ENCODE measurements around the gene PPIL6. TPM values are rescaled to one million over a fixed set of nuclear protein-coding genes. Genes with fewer than 3 reads are reported as not detected.
"Not testable (repeated sequence)": the region's sequence is repeated elsewhere in the genome, so short reads cannot be mapped to it uniquely, and the experiment has no call there.

The PPIL6 gene
- total RNA-seq, 2 donors from 2014 or later, result not detected

- DNase-seq (ENCODE audit: low spot score in 2 of 2) (no peak), ATAC-seq (peak; percentile 53 to 66)
- Mint-ChIP-seq H3K27ac (peak overlapping the region; percentile 22 to 71), H3K9me3 (no peaks in the 10 kb centered on the region), H3K36me3 (peaks cover 40 to 64% of the 10 kb centered on the region in 2 donors)
Observed at GRCh38 chr6:109472132-109472995, 31.9 kb upstream of the PPIL6 start.

DNA sequence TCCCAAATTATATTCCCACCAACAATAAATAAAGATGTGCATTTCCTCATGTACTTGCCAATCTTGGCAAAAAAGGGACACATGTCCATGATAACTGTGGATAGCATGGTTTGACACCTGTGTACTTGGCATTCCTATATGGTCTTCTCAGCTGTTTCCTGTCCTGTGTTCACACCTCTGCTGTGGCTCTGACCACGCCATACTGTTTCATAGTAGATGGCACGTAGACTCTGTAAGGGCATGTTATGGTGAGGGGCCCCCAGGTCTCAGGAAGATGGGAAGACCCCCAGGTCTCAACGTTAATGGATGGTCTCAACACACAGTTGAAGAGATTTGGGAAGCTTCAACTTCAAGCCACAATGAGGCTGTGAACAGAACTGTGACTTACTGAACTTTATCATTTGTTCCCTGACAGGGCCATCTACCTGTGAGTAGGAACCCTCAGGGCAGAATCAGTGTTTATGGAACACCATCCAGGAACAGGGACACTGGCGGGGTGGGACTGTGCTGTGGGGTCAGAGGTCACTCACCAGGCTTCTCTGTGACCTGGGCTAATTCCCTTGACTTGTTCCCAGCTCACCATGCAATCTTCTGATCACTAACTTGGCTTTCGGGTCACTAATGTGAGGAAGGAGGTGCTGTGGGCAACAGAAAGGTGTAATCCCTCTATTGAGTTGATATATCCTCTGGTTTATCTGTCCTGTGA, 30.8 kb upstream of the PPIL6 start:
- DNase-seq (ENCODE audit: low spot score in 2 of 2), result no peak
- peak overlapping the region in 1 of 2 donors; percentile 71 for H3K27ac Mint-ChIP-seq
- H3K9me3 Mint-ChIP-seq, result no peaks in the 10 kb centered on the region
- ATAC-seq, result no peak
- H3K36me3 Mint-ChIP-seq, result peaks cover 36 to 66% of the 10 kb centered on the region in 2 donors

GRCh38 chr6:109469591-109470189, 29.3 kb upstream of the PPIL6 start:
- H3K36me3 Mint-ChIP-seq, result peaks cover 35 to 65% of the 10 kb centered on the region in 2 donors
- H3K9me3 Mint-ChIP-seq, result no peaks in the 10 kb centered on the region
- peak overlapping the region; percentile 52 to 84 for H3K27ac Mint-ChIP-seq

GRCh38 chr6:109467696-109468095, 27.3 kb upstream of the PPIL6 start:
- no peak overlapping the region for H3K27ac Mint-ChIP-seq
- H3K9me3 Mint-ChIP-seq, result no peaks in the 10 kb centered on the region
- no peak for DNase-seq (ENCODE audit: low spot score in 2 of 2)
- peaks cover 26 to 68% of the 10 kb centered on the region in 2 donors for H3K36me3 Mint-ChIP-seq
- no peak for ATAC-seq

More at GRCh38 chr6:109469591-109470189, 29.3 kb upstream of the PPIL6 start:
- ATAC-seq (no peak), DNase-seq (ENCODE audit: low spot score in 2 of 2) (no peak)

- no peak for ATAC-seq
- H3K9me3 Mint-ChIP-seq, result peaks cover 5 to 6% of the 10 kb centered on the region in 2 donors
- no peak for DNase-seq (ENCODE audit: low spot score in 2 of 2)
- peak overlapping the region; percentile 27 to 69 for H3K27ac Mint-ChIP-seq
- peaks cover 29 to 68% of the 10 kb centered on the region in 2 donors for H3K36me3 Mint-ChIP-seq
Observed at GRCh38 chr6:109466212-109466923, 25.9 kb upstream of the PPIL6 start.

- DNase-seq (ENCODE audit: low spot score in 2 of 2) (no peak), ATAC-seq (no peak)
- peak overlapping the region; percentile 27 to 61 for H3K27ac Mint-ChIP-seq
- H3K9me3 Mint-ChIP-seq, result peaks cover 5 to 6% of the 10 kb centered on the region in 2 donors
- H3K36me3 Mint-ChIP-seq, result peaks cover 24 to 68% of the 10 kb centered on the region in 2 donors
Observed at GRCh38 chr6:109465772-109466171, 25.3 kb upstream of the PPIL6 start.

DNA sequence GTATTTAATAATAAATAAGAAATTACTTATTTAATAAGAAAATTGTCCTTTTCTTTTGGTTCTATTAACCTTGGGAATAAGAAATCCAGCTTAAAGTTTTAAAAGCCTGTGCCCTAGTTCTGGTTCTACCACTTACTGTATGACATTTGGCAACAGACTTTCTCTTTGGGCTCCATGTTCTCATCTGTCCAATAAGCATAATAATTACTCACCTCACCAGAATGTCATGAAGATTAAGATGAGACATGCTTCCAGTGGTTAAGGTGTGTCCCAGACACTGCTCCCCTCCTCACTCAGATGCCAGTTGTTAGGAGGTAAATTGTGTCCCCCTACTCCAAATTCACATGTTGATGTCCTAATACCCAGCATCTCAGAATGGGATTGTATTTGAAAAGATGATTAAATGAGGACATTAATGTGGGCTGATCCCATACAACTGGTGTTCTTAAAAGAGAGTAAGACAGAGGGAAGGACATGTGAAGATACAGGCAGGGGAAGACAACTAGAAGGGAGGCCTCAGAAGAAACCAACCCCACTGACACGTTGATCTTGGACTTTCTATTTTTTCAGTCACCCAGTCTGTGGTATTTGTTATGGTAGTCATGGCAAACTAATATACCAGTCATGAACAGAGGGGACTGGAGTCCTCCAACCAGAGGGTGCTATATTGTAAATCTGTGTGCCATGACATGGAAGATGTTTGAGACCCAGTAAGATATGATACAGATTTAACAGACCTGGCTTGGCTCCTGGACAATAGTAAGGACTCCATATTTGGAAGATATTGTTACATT, 21.5 kb upstream of the PPIL6 start:
- DNase-seq (ENCODE audit: low spot score in 2 of 2), result no peak
- Mint-ChIP-seq H3K27ac (peak overlapping the region in 1 of 2 donors; percentile 49), H3K36me3 (peaks cover 20 to 43% of the 10 kb centered on the region in 2 donors), H3K9me3 (peaks cover 5 to 6% of the 10 kb centered on the region in 2 donors)
- ATAC-seq, result peak in 1 of 2 donors; percentile 13

DNA sequence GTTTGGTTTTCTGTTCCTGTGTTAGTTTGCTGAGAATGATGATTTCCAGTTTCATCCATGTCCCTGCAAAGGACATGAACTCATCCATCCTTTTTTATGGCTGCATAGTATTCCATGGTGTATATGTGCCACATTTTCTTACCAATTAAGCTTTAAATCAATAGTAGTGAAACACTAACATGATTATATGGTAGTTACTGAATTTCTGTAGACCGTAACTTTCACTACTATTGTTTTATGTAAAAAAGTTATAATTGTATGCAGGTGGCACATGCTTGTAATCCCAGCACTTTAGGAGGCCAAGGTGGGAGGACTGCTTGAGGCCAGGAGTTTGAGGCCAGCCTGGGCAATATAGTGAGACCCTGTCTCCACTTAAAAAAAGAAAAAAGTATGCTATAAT, 20.8 kb upstream of the PPIL6 start:
- not testable (repeated sequence) for H3K9me3 Mint-ChIP-seq; ATAC-seq; DNase-seq (ENCODE audit: low spot score in 2 of 2); H3K27ac Mint-ChIP-seq
- H3K36me3 Mint-ChIP-seq, result peaks cover 18 to 43% of the 10 kb centered on the region in 2 donors

DNA sequence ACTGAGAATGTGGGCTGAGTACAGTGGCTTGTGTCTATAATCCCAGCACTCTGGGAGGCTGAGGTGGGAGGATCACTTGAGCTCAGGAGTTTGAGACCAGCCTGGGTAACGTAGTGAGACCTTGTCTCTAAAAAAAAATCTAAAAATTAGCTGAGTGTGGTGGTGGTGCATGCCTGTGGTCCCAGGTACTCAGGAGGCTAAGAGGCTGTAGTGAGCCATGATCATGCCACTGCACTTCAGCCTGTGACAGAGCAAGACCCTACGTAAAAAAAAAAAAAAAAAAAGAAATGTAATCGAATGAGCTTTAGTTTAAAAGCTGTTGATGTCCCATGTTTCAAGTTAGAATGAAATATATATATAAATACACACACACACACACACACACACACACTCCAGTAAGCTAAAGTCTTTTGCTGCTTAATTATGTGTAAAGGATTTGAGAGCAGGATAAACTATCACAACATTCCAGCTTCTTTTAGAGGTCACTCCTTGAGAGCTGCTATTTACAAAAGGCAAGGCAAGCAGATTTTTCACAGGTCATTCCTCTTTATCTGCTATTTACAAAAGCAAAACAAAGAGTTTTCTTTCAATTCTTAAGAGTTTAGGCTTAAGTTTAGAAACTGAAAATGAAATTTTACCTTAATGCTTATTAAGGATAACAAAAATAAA, 19.9 kb upstream of the PPIL6 start:
- Mint-ChIP-seq H3K36me3 (peaks cover 9 to 35% of the 10 kb centered on the region in 2 donors), H3K9me3 (peaks cover 5 to 6% of the 10 kb centered on the region in 2 donors), H3K27ac (no peak overlapping the region)
- no peak for DNase-seq (ENCODE audit: low spot score in 2 of 2)
- no peak for ATAC-seq

DNA sequence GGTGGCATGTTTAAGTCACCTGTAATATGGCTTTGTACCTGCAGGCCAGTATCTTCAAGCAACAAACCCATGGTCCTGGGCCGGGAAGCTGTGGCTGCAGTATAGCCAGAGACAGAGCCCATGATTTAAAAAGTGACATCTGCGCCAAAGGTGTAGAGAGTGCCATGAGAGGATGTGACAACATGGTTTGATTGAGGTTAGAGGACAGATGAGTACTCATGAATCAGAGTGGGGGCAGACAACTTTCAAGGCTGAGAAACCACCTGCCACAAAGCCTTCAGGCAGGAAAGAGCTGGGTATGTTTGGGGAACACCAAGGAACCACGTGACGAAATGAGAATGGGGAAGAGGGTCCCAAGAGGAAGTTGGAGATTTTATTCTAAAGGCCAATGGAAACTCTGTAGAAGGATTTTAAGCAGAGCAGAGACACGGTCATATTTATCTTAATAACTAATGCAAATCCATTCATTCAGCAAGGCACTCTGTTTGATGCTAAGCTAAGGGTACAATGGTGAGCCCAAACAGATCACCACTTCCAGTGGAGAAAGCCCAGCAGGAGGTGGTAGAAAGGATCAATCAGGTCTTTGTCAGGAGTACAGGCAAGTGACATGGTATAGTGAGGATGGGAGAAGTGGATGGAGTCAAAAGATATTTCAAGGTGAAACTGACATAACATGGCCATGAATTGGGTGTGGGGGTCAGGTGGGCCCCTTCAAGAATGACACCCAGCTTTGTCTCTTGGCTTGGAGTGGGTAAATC, 18.5 kb upstream of the PPIL6 start:
- ATAC-seq (peak; percentile 68 to 78), DNase-seq (ENCODE audit: low spot score in 2 of 2) (peak in 1 of 2 donors; percentile 35)
- peak overlapping the region; percentile 48 to 70 for H3K27ac Mint-ChIP-seq
- peaks cover 5 to 6% of the 10 kb centered on the region in 2 donors for H3K9me3 Mint-ChIP-seq
- peaks cover 9 to 23% of the 10 kb centered on the region in 2 donors for H3K36me3 Mint-ChIP-seq

- DNase-seq (ENCODE audit: low spot score in 2 of 2), result no peak
- no peak overlapping the region for H3K27ac Mint-ChIP-seq
- peaks cover 5 to 6% of the 10 kb centered on the region in 2 donors for H3K9me3 Mint-ChIP-seq
- peaks cover 9 to 10% of the 10 kb centered on the region in 2 donors for H3K36me3 Mint-ChIP-seq
- ATAC-seq, result no peak
Observed at GRCh38 chr6:109457562-109457996, 17.2 kb upstream of the PPIL6 start.

DNA sequence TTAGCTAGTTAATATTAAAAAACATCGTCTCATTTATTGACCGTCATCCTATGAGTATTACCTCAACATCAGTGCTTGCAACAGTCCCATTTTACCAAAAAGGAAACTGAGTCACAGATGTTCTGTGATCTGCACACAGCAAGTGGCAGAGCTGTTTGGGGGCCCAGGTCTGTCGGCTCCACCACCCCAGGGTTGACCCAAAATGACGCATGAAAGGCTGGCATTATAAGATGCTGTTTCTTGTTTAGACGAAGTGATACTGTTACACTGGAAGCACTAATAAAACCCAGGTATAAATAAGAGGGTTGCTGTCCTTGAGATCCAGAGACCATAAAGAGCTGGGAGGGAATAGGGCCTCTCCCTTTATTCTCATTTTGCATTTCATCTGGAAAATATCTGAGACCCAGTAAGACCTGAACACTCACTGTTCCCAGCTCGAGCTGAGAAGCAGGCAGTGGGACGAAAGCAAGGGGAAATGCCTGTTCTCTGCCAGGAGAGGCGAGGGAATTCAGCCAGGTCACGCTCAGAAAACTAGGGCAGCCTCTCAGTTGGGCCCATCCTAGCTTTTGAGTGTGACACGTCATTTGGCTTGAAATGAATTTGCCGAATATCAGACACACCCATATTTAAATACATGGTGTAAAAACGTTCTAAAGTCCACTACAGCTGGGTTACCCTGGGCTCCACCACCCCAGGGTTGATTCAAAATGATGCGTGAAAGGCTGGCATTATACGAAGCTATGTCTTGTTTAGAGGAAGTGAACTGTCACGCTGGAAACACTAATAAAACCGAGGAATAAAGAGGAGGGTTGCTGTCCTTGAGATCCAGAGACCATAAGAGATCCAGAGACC, 16.5 kb upstream of the PPIL6 start:
- Mint-ChIP-seq H3K9me3 (peaks cover 2 to 3% of the 10 kb centered on the region in 2 donors), H3K27ac (no peak overlapping the region), H3K36me3 (peaks cover 3 to 4% of the 10 kb centered on the region in 2 donors)
- ATAC-seq (no peak), DNase-seq (ENCODE audit: low spot score in 2 of 2) (no peak)

DNA sequence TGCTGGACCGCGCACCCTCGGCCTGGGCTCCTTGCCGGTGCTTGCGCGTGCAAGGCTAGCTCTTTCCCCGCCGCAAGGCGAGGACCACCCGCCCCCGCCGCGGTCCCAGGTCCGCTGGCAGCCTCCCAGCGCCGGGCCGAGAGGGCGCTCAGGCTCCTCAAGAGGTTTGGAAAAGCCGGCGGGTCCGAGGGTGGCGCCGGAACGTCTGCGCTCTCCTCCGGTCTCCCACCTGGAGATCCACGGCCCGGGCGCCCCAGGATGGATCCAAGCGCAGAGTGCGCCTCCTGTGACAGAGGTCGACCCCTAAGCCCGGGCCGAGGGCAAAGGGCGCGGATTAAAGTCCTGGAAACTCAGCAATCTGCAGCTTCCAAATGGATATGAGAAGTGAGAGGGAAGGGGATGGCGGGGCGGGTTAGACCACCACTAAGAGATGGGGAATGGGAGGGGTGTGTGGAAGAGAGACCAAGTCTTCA, 15.7 kb upstream of the PPIL6 start:
- H3K9me3 Mint-ChIP-seq, result no peaks in the 10 kb centered on the region
- no peak for ATAC-seq
- H3K27ac Mint-ChIP-seq, result no peak overlapping the region

More for the DNA sequence above, 15.7 kb upstream of the PPIL6 start:
- no peaks in the 10 kb centered on the region for H3K36me3 Mint-ChIP-seq
- DNase-seq (ENCODE audit: low spot score in 2 of 2), result no peak

Measured in activated naive CD4-positive, alpha-beta T cell treated with anti-CD3 and anti-CD28 coated beads, Interleukin-2, amount 50 U/mL, for 72 hours (primary cell).